A549 (cell line): ENCODE measurements around the gene BORCS6.

ENCODE experiments used
- CEBPB ChIP-seq, 2 experiments: fragments of >200 bp in 1 of 2; sonication (Bioruptor Twin) in 1 of 2; formaldehyde crosslinking in 1 of 2; IDR thresholded peaks; 2 replicates each; pipeline ENCODE4 v1.6.1; 2012 to 2016
- CTCF ChIP-seq: fragments of >200 bp; sonication (Bioruptor Twin); formaldehyde crosslinking; IDR thresholded peaks from 3 replicates; pipeline ENCODE4 v1.5.1; 2016
- EP300 ChIP-seq, 2 experiments: fragments of >200 bp; sonication (Bioruptor Twin); formaldehyde crosslinking; IDR thresholded peaks; 2 replicates in 1 of 2; 3 replicates in 1 of 2; pipeline ENCODE4 v1.6.1; 2016 to 2017
- MAFK ChIP-seq: fragments of 450-650 bp; IDR thresholded peaks from 2 replicates; pipeline ENCODE4 v1.6.1; 2014; ENCODE audit not compliant: partially characterized antibody
- POLR2A ChIP-seq: IDR thresholded peaks from 2 replicates; pipeline ENCODE4 v1.6.1; 2012; ENCODE audit warnings: mild to moderate bottlenecking, low read length
- RAD21 ChIP-seq, 2 experiments: fragments of >200 bp in 1 of 2; sonication (Bioruptor Twin) in 1 of 2; formaldehyde crosslinking in 1 of 2; IDR thresholded peaks in 1 of 2; conservative IDR thresholded peaks in 1 of 2; 2 replicates in 1 of 2; 3 replicates in 1 of 2; pipeline ENCODE4 v1.6.1; 2012 to 2018; ENCODE audit warnings: inconsistent platforms in 1 of 2
- RCOR1 ChIP-seq: fragments of 150-350 bp; IDR thresholded peaks from 2 replicates; pipeline ENCODE4 v1.6.1; 2014; ENCODE audit warnings: antibody characterized with exemption, low read length, low read depth
- REST ChIP-seq: fragments of 200-600 bp; sonication (generic); IDR thresholded peaks from 2 replicates; pipeline ENCODE4 v1.6.1; 2016; ENCODE audit warnings: antibody characterized with exemption, mild to moderate bottlenecking, moderate library complexity
- SREBF2 ChIP-seq: fragments of 450-650 bp; IDR thresholded peaks from 2 replicates; pipeline ENCODE4 v1.6.1; 2014; ENCODE audit warnings: mild to moderate bottlenecking, moderate library complexity
- USF2 ChIP-seq: fragments of 450-650 bp; IDR thresholded peaks from 2 replicates; pipeline ENCODE4 v1.6.1; 2014; ENCODE audit warnings: antibody characterized with exemption

- TF ChIP-seq SREBF2 (no peak), CTCF (no peak), MAFK (no peak), CEBPB (IDR thresholded peaks at IDR 0.05) (no peak), EP300 (IDR thresholded peaks at IDR 0.05) (no peak), POLR2A (no peak), RAD21 (conservative IDR thresholded peaks at IDR 0.05 in 1 of 2, IDR thresholded peaks at IDR 0.05 in 1 of 2) (no peak), USF2 (no peak), RCOR1 (no peak), REST (no peak)
Measured at GRCh38 chr17:8237175-8237574, 47.2 kb upstream of the BORCS6 start.
